ENCODE data around the gene HAPSTR1.

- TF ChIP-seq CTCF (IDR thresholded peaks at IDR 0.05; ENCODE audit: borderline replicate concordance, extremely low read depth, low read length, poor library complexity, severe bottlenecking) (no peak), EZH2 (IDR thresholded peaks at IDR 0.05; ENCODE audit: borderline replicate concordance, low read depth, low read length, severe bottlenecking) (no peak)
Observed at GRCh38 chr16:9049241-9049640, 42.2 kb upstream of the HAPSTR1 start.
